ENCODE data around the gene ZSCAN26. TPM values are rescaled to one million over a fixed set of nuclear protein-coding genes. Genes with fewer than 3 reads are reported as not detected.

Gene ZSCAN26
- total and polyA plus RNA-seq, 2 of the 8 experiments (the other 6 are each of a cell fraction or from before 2014, with no cell fraction given) = 7.0 to 8.5 TPM

DNA sequence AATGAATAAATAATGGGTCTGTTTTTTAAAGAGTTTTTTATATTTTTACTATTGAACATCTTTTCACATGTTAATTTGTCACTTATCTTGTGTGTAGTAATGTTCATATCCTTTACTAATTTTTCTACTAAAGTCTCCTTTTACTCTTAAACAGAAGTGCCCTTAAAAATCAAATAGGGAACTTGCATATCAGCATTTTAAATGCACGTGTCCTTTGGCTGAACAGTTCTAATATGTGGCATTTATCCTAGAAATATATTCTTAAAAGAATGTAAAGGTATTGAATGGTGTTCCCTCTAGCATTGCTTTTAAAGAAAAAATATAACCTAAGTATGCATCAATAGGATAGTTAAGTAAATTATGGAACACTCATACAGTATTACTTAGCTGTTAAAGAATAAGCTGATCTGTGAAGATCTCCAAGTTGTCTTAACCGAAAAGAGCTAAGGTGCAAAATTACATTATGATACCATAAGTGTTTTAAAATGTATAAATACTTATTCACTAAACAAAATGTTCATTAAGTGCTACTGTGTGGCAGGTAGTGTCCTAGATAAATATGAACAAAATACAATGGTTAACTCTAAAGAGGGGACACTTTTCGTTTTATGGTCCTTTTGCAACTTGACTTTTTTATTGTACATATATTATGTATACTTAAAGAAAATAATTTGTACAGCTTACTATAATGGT is 13.8 kb downstream of the ZSCAN26 start (continued):
- no peak for TF ChIP-seq CBX8 (IDR thresholded peaks at IDR 0.05; ENCODE audit: borderline replicate concordance, low read depth, low read length)
